Jurkat, Clone E6-1 (cell line): ENCODE data around the gene C3orf20.
"Not testable (repeated sequence)": the region's sequence is repeated elsewhere in the genome, so short reads cannot be mapped to it uniquely, and the experiment has no call there.

Experiments
- DNase-seq: peaks from one replicate; pipeline ENCODE4 v3.0.0-alpha.2; 2011; ENCODE audit warnings: low read depth, low spot score
- H3K4me3 ChIP-seq: 2 replicates; pipeline ENCODE4 v1.5.1; 2011; ENCODE audit warnings: mild to moderate bottlenecking, low read length, control low read depth, moderate library complexity

The C3orf20 gene

DNA sequence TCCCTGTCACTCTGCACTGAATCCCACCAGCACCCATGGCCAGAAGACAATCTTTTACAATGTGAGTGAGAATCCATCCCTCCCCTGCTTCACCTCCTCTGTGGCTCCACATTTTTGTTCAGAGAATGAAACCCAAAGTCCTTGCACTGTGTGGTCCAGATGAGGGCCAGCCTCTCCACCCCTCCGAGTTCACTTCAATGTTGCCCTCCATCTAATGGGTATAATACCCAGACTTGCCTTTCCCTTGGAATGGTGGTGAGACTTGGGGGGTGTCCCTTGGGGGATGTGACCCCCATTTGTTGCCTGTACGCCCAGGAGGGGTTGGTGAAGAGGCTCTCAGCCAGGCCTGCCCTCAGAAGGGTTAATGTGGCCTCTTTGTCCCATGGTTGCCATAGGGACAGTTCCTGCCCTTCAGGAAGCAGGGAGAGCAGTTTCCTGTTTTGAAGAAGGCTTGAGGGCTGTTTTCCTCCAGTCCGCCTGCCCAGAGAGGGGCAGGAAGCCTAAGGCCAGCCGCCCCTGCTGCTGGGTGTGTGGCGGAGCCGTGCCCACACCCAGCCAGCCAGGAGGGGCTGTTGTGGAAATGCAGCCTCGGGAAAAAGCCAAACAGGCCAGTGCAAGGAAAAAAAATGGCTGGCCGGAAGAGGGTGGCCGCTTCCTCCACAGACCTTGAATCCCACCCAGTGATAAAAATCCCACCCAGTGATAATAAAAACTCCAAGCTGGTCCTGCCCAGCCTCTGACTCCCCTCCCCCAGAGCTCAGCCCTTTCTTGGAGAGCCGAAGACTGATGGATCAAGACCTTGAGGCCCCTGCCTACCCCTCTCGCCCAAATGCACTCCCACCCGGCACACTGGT lies 129.3 kb downstream of the C3orf20 start:
- no peak for DNase-seq
- no peak overlapping the region for H3K4me3 ChIP-seq

DNA sequence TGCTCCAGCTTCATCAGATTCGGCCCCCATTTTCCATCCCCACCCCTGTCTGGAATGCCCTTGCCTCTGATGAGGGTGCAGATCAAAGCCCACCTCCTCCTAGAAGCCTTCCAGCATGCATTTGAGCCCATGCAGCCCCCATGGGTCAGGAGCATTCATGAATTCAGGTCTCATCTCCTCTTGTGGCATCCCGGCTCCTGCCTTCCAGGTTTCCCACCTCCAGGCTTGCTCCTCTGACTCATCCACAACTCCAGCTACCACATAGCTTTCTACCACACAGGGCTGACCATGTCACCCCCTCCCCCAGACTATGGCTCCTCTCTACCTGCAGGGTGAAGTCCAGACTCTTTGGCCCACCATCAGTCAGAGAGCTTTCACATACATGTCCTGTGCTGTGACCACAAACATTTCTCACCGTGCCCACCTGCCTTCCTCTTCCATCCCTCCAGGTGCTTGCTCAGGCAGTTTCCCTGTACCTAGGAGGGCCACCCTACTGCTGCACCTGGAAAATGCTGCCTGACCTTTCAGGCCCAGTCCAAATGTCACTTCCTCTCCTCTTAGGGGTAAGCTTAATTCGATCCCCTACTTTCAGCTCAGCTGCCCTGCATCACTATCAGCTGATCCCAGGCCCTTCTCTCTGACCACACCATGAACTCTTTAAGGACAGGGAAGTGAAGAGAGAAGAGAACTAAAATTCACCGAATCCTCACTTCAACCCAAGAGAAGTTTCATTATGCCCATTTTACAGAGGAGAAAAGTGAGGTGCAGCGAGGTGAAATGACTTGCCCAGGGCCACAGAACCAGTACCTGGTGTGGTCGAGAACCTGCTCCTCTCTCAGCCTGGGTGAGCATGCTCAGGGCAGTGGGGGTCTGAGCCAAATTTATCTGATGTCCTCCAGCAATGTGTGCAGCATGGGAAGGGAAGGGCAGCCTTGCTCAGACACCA lies 130.2 kb downstream of the C3orf20 start:
- no peak overlapping the region for H3K4me3 ChIP-seq

DNA sequence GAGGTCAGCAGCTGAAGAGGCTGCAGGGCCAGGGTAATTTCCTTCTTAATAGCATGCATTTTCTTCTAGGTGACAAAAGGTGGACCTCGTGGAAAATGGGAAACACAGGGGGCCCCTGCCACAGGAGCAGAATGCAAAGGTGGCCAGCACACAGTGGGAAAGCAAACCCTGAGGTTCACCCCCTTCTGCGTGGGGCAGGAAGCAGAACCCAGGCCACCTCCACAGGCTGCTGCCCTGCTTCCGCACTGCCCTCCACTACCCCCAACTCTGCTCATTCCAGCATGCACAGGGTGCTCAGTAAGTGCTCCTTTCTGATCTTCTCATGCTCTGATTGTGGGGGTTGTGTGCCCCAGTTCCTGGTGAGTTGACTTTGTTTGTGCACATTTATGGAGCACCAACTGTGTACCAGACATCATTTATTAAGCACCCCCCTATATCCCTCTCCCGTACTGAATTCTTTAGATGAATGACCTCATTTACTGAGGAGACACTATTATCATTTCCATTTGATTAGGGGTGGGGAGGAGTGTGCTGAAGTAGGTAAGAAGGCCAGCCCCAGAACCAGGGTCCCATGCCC lies 131.1 kb downstream of the C3orf20 start:
- H3K4me3 ChIP-seq = no peak overlapping the region
- DNase-seq = no peak

More for the DNA sequence above, 130.2 kb downstream of the C3orf20 start:
- DNase-seq = no peak

DNA sequence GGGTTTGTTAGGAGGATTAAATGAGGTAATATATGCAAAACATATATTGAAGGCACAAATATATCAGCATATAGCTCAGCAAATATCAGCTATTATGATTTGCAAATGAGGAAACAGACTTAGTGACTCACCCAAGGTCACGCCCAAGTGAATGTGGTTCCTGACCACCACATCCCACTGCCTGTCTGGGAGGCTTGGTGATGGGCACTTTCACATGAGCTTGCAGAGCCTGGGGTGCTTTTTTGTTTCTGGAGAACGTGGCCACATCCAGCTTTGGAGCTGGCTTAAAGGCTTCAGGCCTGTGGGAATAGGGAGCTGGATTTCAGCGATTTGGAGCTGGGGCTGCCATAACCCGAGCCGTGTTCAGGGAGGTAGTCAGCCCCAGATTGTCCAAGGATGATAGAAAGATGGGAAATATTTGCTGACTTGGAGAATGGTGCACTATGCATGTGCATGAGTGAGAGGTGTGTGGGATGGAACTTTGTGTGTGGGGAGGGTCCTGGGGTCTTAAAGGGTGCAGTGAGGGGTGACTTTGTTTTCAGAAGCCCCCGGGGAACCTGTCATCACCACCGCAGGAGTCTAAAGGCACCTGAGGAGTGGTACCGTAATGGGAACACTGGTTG lies 131.8 kb downstream of the C3orf20 start:
- no peak for DNase-seq
- H3K4me3 ChIP-seq = no peak overlapping the region

DNA sequence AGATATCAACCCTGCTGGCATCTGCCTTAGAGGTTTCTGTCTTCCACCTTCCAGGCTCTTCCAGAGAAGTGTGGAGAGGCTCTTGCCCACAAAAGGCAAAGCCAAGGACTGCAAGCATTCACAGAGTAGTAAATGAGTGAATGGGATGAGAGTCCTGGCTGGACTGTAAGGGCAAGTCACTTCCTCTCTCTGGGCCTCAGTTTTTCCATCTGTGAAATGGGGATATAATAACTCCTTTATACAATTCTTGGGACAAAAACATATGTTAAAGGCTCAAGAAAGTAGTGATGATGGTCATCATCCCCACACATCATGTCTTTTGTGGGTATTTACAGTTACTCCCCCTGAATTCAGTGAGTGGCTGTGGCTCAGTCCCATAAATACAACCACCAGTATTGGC lies 133.1 kb downstream of the C3orf20 start:
- no peak for DNase-seq
- H3K4me3 ChIP-seq = no peak overlapping the region

DNA sequence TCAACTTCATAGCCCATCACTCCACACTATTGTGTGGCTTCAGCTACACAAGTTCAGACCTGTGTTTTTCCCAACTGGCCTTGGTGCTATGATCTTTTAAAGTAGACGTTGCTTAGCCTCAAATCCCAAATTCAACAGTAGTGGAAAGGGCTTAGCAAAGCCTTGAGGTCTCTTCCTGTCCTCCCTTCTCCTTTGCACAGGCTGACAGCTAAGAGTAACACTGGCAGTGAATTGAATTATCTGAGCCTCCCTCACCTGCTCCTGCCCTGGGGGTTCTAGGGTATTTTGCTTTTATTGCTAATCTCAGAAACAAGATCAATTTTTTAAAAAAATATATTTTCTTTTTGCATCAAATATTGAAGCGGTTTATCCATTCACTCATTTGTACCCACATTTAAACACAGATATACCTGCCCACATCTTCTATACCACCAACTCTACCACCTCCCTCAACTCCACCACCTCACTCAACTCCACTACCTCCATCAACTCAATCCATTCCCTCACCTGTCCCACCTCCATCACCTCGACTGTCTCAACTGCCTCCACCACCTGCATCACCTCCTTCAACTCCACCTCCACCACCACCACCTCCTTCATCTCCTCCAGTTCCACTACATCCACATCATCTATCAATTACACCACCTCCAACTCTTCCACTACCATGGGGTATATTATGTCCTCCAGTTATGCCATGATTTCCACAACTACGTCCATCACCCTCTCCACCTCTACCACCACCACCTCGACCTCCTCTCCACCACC lies 133.7 kb downstream of the C3orf20 start:
- H3K4me3 ChIP-seq = no peak overlapping the region
- DNase-seq = no peak

DNA sequence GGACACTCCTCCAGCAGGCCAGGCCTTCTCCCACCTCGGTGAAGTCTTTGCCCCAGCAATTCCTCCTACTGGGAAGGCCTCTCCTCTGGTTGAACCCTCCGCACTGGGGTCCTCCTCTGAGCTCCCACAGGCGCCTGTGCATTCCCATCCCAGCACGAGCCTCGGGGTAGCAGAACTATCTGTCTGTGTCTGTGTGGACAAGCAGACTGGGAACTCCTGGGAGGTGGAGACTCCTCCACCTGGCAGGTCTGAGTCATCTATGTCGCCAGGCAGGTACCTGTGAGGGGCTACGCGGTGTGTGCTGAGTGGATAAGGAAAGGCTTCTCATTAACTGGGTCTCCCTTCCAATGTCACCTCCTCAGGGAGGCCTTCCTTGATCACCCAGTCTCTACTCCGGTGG lies 134.7 kb downstream of the C3orf20 start:
- DNase-seq, H3K4me3 ChIP-seq: not testable (repeated sequence)

DNA sequence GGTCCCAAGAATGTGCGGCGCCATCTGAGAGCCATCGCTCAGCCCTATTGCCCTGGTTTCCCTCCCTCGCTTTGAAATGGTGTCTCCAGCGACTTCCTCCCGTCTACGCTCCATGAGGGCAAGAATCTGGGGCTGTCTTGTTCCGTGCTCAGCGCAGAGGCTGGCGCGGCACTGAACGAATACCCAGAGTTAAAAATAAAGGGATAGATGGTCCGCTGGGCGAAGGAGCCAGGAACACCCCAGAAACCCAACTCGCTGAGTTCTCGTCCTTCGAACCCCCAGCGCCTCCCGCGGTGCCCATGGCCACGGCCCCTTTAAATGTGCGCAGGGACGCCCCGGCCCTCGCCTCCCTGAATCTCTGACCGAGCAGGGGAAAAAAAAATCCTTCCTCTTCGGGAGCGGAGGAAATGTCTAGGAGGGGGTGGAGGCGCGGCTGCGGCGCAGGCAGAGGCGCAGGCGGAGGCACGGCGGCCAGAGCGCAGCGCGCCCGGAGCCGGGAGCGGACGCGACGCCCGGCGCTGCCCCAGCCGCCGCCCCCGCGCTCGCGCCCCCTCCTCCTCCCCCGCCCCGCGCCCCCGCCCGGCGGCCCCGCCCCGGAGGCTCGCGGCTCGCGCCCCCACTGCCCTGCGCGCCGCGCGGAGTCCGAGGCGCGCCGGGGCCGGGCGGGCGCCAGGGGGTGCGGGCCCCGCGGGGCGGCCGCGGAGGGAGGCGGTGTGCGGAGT lies 135.3 kb downstream of the C3orf20 start:
- no peak overlapping the region for H3K4me3 ChIP-seq
- no peak for DNase-seq

DNA sequence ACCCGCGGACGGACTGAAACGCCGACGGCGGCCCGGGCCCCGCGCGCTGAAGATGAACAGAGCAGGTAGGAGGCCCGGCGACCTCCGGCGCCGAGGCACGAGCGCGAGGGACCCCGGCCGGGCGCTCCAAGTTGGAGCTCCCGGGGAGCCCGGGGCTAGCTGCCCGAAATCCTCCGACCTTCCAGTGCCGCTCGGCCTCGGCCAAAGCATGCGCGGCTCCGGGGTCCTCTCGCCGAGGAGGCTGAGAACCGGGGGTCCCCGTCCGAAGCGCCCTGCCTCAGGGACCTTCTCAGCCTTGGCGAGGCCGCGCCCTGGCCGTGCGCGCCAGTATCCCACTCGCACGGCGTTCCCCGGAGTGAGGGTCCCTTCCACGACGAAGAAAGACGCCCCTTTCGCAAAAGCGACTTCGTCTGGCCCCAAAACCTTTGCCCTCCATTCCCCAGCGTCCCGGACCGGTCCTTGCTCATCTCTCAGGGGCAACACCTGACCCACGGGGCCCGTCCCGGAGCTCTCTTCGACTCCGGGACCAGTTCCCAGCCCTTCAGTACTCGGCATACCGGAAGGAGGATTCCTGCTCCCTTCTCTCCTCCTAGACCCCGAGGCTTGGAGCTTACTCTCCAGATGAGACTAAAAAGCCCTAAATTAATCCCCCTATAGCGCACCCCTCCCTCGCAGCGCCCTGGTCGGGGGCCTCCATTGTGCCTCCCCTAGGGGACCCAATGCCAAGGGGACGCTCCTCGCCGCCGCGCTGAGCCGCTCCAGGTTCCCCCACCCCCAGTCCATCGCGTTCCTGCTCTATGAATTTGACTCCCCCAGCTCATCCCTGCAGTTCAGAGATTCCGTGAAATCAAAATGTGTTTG lies 136.1 kb downstream of the C3orf20 start:
- no peak for DNase-seq

DNA sequence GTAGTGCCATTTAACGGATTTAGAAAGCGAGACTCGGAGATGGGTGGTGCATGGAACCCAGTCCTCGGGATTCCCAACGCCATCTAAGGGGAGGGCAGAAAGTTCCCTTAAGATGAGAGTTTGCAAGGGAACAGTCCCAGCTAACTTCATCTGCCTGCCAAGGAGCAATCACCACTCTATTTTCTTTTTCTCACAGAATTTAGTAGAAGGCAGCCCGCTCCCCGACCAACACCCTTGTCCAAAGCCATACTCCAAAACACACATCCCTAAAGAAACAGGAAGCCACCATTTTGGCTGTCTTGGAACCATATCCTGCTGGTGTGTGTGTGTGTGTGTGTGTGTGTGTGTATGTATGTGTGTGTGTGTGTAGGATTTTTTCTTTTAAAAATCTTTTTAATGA lies 136.7 kb downstream of the C3orf20 start:
- no peak for DNase-seq

More for the DNA sequence above, 136.1 kb downstream of the C3orf20 start:
- H3K4me3 ChIP-seq = no peak overlapping the region

DNA sequence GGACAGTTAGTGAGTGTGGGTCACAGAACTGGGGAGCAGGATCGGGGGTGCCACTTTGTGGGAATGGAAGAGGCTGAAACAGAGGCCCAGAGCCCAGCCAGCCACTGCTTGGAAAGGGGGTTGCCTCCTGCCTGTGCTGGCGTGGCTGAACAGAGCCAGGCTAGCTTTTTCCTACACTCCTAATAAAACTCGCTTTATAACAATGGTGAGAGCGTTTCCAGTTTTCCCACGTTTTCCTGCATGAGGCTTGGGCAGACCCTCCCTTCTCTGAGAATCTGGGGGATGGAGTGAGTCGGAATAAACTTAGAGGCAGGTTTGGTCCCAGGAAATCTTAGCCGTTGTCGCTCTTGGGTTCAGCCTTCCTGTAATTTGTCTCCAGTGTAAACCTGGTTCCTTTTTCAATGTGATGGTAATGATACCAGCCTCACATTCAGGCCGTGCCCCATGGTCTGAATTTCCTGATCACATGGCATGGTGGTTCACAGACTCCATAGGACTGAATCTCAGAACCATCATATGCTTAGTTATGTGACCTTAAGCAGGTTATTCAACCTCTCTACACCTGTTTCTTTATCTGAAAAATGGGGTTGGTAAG lies 137.4 kb downstream of the C3orf20 start:
- H3K4me3 ChIP-seq = no peak overlapping the region
- no peak for DNase-seq

More for the DNA sequence above, 136.7 kb downstream of the C3orf20 start:
- H3K4me3 ChIP-seq = no peak overlapping the region

DNA sequence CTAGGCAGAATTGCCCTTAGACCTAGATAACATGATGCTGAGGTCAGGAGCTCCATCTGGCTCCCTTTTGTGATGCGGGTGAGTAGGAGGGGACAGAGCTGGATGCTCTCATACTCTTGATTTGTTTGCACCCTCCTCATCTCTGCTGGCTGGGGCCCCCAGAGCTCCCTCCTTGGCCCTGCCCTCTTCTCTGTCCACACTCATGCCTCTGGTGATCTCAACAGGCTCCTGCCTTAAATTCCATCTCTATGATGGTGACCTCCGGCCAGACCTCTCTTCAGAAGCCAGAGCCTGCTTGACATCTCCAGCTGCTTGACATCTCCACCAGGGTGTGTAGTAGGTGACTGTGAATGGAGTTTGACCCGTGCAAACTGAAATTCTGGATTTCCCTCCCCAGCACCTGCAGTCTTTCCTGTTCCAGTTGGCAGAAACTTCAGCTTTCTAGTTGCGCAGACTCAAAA lies 139.5 kb downstream of the C3orf20 start:
- H3K4me3 ChIP-seq = no peak overlapping the region
- no peak for DNase-seq

DNA sequence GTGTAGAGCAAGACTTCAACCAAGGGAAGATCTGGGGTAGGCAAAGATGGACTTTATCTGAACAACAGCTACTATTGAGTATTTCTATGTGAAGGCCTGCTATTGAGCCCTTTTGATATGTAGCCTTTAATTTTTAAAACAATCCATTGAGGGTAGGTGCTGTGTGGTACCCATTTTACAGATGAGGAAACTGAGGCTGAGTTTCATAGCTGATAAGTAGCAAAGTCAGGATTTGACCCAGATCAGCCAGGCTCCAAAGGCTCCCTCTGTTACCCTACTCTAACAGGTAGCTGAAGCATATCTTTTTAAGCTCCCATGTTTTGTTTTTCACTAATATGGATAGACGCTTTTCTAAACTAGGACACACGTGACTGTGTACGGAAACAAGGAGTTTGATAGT lies 141.4 kb downstream of the C3orf20 start:
- no peak for DNase-seq
- H3K4me3 ChIP-seq = no peak overlapping the region

DNA sequence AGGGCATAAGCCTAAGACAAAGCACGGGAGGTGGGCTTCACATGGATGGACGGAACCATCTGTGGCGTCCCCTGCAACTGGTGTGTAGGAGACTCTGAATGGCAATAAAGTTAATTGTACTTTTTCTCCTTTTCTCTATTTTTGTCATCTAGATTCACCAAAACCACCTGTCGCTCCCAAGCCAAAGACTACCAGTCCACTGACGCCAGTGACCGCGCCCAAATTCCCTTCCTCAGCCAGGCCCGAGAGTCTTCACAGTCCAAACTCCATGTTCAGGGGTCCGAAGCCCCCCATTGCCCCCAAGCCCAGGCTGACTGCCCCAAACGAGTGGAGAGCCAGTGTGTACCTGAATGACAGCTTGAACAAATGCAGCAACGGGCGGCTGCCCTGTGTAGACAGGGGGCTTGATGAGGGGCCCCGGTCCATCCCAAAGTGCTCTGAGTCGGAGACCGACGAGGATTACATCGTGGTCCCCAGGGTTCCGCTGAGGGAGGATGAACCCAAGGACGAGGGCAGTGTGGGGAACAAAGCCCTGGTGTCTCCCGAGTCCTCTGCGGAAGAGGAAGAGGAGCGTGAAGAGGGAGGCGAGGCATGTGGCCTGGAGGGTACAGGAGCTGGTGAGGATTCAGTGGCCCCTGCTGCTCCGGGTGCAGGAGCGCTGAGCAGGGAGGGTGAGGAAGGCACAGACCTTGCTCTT lies 144.0 kb downstream of the C3orf20 start, which contains the start of gene FGD5:
Gene FGD5 (plus strand): TSS at position 159 of the 697 bp plus-strand sequence. CDS start 110 bp downstream, at position 269.
- DNase-seq = no peak
- H3K4me3 ChIP-seq = no peak within 1 kb of the TSS

DNA sequence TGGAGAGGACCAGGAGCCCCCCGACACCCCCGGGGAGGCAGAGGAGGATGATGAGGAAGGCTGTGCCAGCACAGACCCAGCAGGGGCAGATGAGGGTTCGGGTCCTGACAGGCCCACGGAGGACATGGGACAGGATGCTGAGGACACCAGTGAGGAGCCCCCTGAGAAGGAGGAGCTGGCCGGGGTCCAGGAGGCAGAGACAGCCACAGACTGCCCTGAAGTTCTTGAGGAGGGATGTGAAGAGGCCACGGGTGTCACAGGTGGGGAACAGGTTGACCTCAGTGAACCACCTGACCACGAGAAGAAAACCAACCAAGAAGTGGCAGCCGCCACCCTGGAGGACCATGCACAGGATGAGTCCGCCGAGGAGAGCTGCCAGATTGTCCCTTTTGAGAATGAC lies 144.7 kb downstream of the C3orf20 start:
- no peak overlapping the region for H3K4me3 ChIP-seq
- no peak for DNase-seq

DNA sequence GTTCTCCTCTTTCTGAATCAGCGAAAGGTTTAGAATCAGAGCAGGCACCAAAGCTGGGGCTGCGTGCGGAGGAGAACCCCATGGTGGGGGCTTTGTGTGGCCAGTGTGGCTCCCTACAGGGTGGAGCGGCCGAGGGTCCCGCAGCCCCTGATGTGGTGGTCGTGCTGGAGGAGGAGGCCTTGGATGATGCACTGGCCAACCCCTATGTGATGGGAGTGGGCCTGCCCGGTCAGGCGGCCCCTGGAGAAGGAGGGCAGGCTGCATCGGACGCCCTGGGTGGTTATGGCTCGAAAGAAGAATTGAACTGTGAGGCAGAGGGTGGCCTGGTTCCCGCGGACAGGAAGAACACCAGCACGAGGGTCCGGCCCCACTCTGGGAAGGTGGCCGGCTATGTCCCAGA lies 145.2 kb downstream of the C3orf20 start:
- no peak for DNase-seq
- no peak overlapping the region for H3K4me3 ChIP-seq
